22Rv1 (cell line): ENCODE results near the gene DCLK1.

ENCODE experiments used
- ZFX ChIP-seq: fragments of 450-650 bp; IDR thresholded peaks from 2 replicates; pipeline ENCODE4 v1.6.1; 2017; ENCODE audit warnings: antibody characterized with exemption, borderline replicate concordance
- TF ChIP-seq, protein P1 (sequence below): fragments of 450-650 bp; IDR thresholded peaks from 2 replicates; pipeline ENCODE4 v1.5.1; 2017; ENCODE audit warnings: mild to moderate bottlenecking

DNA sequence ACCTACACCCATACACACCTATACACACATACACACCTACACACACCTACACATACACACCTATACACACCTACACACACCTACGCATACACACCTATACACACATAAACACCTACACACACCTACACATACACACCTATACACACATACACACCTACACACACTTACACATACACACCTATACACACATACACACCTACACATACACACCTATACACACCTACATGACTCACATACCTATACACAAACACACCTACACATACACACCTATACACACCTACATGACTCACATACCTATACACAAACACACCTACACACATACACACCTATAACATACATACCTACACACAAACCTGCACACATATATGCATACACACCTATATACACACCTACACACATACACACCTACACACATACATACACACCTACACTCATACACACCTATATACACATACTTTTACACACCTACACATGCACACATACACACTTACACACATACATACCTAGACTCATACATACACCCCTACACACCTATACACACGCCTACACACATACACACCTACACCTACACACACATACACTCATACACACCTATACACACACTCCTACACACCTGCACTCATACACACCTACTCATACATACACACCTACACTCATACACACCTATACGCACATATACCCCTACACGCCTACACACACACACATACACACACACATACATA is 368.0 kb downstream of the DCLK1 start:
- TF ChIP-seq, protein P1, sequence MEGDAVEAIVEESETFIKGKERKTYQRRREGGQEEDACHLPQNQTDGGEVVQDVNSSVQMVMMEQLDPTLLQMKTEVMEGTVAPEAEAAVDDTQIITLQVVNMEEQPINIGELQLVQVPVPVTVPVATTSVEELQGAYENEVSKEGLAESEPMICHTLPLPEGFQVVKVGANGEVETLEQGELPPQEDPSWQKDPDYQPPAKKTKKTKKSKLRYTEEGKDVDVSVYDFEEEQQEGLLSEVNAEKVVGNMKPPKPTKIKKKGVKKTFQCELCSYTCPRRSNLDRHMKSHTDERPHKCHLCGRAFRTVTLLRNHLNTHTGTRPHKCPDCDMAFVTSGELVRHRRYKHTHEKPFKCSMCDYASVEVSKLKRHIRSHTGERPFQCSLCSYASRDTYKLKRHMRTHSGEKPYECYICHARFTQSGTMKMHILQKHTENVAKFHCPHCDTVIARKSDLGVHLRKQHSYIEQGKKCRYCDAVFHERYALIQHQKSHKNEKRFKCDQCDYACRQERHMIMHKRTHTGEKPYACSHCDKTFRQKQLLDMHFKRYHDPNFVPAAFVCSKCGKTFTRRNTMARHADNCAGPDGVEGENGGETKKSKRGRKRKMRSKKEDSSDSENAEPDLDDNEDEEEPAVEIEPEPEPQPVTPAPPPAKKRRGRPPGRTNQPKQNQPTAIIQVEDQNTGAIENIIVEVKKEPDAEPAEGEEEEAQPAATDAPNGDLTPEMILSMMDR = no peak
- no peak for TF ChIP-seq ZFX
